ENCODE measurements around the gene JUNB.
"Not testable (repeated sequence)": the region's sequence is repeated elsewhere in the genome, so short reads cannot be mapped to it uniquely, and the experiment has no call there.

Gene JUNB

DNA sequence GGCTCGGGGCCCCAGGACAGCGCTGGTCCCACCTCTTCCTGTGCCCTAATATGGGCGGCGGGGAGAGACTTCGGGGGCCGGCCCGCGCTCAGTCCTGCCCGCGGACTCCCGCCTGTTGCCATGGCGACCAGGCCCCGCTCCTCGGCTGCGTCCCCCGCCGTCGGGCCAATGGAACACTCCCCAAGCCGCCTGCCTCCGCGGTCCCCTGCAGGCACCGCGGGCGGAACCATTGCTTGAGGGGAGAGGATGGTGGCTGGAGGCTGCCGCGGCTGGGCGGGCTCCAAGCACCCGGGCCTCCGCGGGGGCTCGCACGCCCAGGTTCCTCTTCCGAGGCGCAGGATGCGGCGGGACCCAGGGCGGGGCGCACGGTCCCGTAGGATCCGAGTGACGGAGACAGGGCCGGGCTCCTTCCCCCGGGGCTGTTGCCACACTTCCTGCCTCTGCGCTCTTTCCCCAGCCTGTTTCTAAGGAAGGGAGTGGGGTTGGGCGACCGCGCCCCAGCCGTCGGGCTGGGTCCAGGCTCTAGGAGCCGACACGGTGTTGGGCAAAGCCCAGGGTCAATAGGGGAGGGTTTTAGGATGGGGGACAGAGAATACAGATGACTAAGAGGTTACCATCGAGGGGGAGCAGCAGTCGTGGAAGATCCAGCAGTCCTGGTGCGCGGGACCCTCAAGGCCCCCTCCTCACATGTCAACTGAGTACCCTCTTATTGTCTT, 1.2 kb upstream of the JUNB start:
- DNase-seq = peak; percentile 63

GRCh38 chr19:12790628-12791344, 500 bp upstream of the JUNB start:
- no peak for DNase-seq

DNA sequence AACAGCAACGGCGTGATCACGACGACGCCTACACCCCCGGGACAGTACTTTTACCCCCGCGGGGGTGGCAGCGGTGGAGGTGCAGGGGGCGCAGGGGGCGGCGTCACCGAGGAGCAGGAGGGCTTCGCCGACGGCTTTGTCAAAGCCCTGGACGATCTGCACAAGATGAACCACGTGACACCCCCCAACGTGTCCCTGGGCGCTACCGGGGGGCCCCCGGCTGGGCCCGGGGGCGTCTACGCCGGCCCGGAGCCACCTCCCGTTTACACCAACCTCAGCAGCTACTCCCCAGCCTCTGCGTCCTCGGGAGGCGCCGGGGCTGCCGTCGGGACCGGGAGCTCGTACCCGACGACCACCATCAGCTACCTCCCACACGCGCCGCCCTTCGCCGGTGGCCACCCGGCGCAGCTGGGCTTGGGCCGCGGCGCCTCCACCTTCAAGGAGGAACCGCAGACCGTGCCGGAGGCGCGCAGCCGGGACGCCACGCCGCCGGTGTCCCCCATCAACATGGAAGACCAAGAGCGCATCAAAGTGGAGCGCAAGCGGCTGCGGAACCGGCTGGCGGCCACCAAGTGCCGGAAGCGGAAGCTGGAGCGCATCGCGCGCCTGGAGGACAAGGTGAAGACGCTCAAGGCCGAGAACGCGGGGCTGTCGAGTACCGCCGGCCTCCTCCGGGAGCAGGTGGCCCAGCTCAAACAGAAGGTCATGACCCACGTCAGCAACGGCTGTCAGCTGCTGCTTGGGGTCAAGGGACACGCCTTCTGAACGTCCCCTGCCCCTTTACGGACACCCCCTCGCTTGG, 966 bp downstream of the JUNB start:
- no peak for DNase-seq

GRCh38 chr19:12792853-12793289, 1.6 kb downstream of the JUNB start:
- no peak for DNase-seq

- peak; percentile 58 for DNase-seq
Observed at GRCh38 chr19:12793290-12794195, 2.3 kb downstream of the JUNB start.

DNA sequence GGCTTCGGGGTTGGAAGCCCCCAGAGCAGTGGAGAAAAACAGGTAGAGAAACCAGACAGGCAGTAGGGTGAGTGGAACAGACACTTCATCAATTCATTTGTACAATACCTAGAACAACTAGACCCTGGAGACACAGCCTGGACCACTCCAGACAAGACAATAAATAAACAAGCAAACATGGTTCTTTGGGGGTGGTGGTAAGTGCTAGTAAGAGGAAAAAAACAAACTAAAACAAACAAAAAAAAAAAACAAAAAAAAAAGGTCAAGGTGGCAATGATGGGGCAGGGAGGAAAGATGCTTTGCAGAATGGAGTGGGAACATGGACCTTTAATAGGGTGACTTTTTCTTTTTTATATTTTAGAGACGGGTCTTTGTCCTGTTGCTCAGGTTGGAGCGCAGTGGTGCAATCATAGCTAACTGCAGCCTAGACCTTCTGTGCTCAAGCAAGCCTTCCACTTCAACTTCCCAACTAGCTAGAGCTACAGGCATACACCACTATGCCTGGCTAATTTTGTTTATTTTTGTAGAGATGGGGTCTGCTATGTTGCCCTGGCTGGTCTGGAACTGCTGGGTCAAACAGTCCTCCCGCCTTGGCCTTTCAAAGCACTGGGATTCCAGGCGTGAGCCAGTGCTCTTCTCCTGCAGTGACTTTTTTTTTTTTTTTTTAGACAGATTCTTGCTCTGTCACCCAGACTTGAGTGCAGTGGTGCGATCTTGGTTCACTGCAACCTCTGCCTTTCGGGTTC, 3.1 kb downstream of the JUNB start:
- no peak for DNase-seq

DNA sequence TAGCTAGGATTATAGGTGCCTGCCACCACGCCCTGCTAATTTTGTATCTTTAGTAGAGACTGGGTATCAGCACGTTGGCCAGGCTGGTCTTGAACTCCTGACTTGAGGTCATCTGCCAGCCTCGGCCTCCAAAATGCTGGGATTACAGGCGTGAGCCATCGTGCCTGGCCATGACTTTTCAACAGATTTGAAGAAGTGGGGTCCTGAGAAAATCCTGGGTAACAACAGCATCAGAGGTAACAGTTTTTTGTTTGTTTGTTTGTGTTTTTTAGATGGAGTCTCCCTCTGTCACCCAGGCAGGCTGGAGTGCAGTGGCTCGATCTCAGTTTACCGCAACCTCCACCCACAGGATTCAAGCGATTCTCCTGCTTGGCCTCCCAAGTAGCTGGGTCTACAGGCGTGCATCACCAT, 3.7 kb downstream of the JUNB start:
- no peak for DNase-seq

- DNase-seq = peak; percentile 48
Observed at GRCh38 chr19:12796146-12797071, 5.1 kb downstream of the JUNB start.

DNA sequence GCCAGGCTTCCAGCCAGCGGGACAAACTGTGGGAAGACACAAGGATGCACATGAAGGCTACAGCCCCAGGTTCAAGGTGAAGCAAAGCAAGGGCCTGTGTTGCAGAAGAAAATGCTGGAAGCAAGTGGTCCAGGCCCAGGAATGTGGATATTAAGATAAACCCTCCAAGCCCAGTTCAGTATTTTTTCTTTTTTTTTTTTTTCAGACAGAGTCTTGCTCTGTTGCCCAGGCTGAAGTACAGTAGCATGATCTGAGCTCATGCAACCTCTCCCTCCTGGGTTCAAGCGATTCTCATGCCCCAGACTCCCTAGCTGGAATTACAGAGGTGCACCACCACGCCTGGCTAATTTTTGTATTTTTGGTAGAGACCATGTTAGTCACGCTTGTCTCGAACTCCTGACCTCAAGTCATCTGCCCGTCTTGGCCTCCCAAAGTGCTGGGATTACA, 5.9 kb downstream of the JUNB start:
- DNase-seq = no peak

DNA sequence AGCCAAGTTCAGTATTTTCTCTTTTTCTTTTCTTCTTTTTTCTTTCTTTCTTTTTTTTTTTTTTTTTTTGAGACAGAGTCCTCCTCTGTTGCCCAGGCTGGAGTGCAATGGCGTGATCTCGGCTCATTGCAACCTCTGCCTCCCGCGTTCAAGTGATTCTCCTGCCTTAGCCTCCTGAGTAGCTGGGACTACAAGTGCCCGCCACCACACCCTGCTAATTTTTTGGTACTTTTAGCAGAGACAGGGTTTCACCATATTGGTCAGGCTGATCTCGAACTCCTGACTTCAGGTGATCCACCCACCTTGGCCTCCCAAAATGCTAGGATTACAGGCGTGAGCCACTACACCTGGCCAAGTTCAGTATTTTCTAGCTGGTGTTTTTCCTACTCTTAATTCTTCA, 6.3 kb downstream of the JUNB start:
- DNase-seq = not testable (repeated sequence)

- DNase-seq = no peak
Observed at GRCh38 chr19:12799742-12800465, 8.6 kb downstream of the JUNB start.

DNA sequence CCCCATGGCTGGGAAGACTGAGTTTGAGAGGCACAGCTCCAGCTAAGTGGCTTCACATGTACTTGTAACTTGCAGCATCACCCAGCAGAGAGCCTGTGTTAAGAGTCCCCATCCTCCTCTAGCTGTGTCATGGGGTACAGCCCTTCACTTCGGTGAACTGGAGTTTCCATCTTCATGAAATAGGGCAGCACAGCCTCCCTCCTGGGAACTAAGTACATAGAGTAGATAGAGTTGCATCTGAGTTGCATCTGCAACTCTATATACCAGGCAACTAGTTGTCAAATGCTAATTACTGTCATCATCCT, 9.1 kb downstream of the JUNB start:
- no peak for DNase-seq

- no peak for DNase-seq
Observed at GRCh38 chr19:12800923-12801465, 9.7 kb downstream of the JUNB start.

DNA sequence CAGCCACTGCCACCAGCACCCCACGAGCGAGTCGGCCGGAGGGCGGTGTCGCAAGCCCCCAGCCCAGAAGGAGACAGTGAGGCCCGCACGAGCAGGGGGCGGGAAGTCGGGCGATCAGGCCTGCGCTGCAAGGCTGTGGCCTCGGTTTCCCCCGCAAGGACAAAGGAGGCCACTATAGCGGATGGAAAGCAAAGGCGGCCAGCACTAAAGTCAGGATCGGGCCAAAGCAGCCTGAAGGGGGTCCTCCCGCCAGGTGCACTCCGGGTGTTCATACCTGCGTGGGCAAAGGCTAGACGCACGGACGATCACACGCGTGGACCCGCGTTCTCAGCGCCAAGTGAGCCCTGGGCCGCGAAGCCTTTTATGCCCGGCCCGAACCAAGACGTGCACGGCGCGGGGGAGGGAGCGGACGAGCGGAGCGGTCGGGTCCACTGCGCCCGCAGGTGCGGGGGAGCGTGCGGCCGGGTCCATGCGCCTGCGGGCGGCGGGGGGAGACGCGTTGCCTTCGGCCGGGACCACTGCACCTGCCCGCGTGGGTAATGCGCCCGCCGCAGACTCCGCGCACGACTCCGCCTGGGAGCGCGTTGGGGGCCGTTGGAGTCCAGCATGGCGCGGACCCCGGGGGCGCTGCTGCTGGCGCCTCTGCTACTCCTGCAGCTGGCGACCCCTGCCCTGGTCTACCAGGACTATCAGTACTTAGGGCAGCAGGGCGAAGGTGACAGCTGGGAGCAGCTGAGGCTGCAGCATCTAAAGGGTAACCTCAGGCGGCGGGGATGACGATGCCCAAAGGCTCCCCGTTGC, 10.4 kb downstream of the JUNB start, which contains the start of the genes PRDX2 and THSD8:
TSS of gene PRDX2 (minus strand) at position 335 of the 801 bp plus-strand sequence. CDS start 539 bp downstream, outside the sequence.
TSS of gene THSD8 (plus strand) at position 604 of the 801 bp plus-strand sequence. CDS start at position 607, 3 bp downstream.
- DNase-seq = peak; percentile 19

DNA sequence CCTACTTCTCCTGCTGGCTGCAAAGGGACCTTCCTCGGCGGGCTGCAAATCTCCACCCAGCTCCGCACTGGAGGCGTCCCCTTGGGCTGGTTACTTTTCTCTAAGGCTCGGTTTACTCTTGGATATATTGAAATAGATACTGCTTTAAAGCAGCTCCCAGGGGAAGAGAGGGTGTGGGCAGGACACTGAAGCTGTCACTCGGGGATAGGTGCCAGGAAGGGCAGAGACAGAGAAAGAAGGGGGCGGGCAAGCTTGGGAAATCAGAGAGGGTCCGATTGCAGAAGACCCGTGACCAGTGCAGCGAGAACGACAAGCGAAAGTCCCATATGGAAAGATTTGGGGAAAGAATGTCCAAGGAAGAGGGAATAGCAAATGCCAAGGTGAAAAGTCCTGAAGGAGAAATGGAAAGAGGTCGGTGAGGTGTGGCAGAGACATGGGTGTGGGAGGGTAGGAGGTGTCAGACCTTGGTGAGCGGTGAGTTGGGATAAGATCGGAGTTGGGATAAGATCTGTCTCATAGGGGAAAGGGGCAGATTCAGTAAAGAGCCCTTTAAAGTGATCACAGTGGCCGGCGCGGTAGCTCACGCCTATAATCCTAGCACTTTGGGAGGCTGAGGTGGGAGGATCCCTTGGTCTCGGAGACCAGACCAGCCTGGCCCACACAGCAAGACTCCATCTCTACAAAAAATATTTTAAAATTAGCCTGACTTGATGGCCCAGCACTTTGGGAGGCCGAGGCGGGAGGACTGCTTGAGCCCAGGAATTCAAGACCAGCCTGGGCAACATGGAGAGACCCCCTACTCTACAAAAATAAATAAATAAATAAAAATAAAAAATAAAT, 11.2 kb downstream of the JUNB start:
- DNase-seq = no peak

DNA sequence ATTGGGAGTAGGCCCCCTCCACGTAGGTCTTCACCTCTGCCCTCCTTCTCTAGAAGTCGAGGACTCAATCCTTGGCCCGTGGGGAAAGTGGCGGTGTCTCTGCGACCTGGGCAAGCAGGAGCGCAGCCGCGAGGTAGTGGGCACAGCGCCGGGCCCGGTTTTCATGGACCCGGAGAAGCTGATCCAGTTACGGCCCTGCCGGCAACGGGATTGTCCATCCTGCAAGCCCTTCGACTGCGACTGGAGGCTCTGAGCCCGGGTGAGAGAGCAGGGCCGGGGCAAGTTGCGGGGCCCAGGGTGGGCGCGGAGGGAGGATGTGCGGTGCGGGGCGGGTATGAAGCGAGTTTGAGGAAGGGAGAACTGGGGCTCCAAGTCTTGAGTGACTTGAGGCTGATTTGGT, 12.8 kb downstream of the JUNB start:
- no peak for DNase-seq

DNA sequence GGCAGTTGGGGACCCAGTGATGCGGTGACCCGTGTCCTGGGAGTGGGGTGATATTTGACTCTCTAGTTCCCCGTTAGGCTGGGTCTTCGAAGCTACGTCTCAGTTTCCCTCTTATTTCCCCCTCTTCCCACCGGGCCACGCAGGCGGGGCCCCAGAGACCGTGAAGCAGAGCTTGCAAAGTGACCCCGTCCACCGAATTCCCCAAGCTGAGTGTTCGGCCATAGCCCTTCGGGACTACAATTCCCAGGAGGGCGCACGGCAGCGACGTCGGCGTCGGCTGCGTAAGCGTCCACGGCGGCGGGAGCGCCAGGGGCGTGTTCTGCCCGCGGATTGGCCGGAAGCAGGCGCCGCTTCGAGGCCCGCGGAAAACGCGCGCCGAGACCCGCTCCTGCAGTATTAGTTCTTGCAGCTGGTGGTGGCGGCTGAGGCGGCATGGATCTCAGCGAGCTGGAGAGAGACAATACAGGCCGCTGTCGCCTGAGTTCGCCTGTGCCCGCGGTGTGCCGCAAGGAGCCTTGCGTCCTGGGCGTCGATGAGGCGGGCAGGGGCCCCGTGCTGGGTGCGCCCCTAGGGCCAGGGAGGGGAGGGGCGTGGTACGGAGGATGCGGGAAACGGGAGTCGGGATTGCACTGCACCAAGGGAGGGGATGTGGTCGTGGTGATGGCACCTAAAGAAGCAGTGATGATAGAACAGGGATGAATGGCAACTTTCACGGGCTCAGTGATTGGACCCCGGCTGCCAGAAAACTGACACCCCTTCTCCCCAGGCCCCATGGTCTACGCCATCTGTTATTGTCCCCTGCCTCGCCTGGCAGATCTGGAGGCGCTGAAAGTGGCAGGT, 15.2 kb downstream of the JUNB start, which contains the start of gene RNASEH2A:
TSS of gene RNASEH2A (plus strand) at position 343 of the 840 bp plus-strand sequence. CDS start at position 433, 90 bp downstream.
- DNase-seq = peak; percentile 61
